ENCODE data around the gene OR2S2.
"Not testable (repeated sequence)": the region's sequence is repeated elsewhere in the genome, so short reads cannot be mapped to it uniquely, and the experiment has no call there.

OR2S2 gene

GRCh38 chr9:35958104-35958837 is at the start of gene OR2S2:
Gene OR2S2 (minus strand): TSS chr9:35958154. CDS start chr9:35958098, 56 bp downstream.
- no peak for DNase-seq

DNA sequence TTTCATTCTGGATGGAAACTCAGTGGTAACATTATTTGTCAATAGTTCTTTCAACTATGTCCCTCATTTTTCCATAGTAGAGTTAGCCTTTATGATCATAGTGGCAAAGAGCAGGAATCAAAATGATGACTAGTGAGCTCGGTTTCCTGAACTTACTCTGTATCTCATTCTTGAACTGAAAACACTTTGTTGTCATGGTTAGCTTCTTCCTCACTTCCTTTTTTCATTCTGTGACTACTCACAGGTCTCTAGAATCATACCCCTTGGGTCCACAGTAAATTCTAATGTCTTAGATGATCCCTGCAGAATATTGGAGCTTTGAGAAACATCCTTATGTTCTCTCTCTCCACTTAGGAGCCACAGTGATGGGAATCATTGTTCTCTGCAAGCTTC is 49.4 kb upstream of the OR2S2 start:
- DNase-seq = no peak

DNA sequence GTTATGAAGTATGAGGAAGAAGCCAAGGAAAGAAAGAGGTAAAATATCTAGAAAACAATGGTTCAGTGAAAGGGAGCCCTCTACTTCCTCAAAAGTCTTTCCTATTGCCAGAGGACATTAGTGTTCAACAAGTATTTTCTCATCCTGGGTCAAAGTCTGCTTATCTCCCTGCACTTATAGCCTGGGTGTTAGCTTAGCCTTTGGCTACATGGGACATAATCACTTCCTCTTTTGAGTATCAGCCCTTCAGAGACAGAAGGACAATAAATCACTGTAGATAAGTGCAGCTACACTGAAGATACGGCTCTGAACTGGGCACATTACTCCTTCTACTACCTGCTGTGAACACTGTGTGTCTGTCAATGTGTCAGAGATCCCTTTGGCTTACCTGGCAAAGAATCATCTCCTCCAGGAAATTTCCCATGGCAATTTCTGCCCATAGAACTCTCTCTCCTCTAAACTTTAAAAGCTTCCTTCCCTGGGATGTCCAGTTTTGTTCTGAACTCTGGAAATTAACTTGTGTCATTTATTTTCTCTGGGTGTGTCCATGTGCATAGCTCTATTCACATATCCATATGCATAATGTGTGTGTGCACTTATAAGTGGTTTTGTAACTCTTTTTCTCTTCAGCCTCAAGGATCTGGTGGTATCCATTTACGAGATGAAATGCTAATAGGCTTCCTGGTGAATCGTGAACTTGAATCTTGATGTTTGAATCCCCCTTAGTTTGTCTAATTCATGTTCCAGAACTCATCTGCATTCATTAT is 48.8 kb upstream of the OR2S2 start:
- no peak for DNase-seq

DNA sequence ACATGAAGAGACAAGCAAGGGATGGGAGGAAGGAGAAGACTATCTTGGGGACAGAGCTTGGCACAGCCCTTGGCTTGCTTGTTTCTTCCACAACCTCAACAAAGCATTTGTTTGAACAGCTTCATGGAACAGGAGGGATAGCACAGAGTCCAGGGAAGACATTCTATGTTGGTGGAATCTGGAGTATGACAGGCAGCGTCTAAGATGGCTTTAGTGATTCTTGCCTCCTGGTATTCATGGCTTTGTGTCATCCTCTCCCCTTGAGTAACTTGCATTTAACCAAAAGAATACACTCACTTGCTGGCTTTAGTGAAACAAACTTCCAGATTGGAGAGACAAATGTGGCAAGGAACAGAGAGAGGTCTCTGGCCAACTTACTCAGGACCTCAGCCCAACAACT is 47.9 kb upstream of the OR2S2 start:
- no peak for DNase-seq

GRCh38 chr9:35998333-35998732 is 40.4 kb upstream of the OR2S2 start:
- DNase-seq = no peak

DNA sequence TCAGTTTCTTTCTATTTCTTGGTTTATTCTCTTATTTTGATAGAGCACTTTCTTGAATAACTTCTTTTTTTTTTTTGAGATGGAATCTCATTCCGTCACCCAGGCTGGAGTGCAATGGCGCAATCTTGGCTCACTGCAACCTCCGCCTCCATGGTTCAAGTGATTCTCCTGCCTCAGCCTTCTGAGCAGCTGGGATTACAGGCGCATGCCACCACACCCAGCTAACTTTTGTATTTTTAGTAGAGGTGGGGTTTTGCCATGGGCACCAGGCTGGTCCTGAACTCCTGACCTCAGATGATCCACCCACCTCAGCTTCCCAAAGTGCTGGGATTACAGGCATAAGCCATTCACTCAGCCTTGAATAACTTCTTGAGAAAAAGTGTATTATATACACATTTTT is 39.1 kb upstream of the OR2S2 start:
- not testable (repeated sequence) for DNase-seq

GRCh38 chr9:35996358-35996970 is 38.5 kb upstream of the OR2S2 start:
- no peak for DNase-seq

- no peak for DNase-seq
These were observed 37.0 kb upstream of the OR2S2 start for GRCh38 chr9:35994959-35995358.

GRCh38 chr9:35993976-35994720 is 36.2 kb upstream of the OR2S2 start:
- DNase-seq = no peak

DNA sequence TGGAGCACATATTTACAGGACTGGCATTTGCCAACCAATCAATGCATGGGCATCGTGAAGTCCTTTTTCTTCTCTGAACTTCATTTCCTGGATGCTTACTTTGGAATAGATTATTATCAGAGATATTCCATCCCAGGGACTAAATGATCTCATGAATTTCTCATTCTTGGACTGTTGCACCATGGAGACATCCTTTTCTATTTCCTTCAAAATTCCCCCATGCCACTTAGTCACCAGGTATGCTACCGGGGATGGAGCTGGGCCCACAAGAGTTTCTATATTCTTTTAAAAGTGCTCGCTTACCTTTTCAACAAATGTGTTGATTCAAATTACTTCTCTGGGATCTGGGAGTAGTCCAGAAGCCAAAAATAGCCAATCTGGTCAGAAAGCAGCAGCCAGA is 35.2 kb upstream of the OR2S2 start:
- not testable (repeated sequence) for DNase-seq

- no peak for DNase-seq
These were observed 32.2 kb upstream of the OR2S2 start for GRCh38 chr9:35990155-35990554.

DNA sequence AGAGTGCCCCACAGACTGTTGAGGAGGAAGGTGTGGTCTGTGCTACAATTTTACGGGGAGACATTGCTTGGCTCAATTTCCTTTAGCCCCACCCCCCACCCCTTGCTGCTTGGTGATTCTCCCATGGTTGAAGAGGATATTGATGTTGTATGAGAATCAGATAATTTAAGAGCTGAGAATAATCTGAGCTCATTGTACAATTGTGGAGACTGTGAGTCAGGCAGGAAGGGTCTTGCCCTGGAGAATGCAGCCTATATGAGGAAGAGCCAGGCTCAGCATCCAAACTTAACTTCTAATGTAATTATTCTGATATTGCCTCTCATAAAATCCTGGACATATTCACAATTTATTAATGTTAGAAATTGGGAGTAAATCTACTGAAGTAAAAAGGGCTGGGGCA is 26.1 kb upstream of the OR2S2 start:
- DNase-seq = no peak

GRCh38 chr9:35981699-35982098 is 23.7 kb upstream of the OR2S2 start:
- no peak for DNase-seq

DNA sequence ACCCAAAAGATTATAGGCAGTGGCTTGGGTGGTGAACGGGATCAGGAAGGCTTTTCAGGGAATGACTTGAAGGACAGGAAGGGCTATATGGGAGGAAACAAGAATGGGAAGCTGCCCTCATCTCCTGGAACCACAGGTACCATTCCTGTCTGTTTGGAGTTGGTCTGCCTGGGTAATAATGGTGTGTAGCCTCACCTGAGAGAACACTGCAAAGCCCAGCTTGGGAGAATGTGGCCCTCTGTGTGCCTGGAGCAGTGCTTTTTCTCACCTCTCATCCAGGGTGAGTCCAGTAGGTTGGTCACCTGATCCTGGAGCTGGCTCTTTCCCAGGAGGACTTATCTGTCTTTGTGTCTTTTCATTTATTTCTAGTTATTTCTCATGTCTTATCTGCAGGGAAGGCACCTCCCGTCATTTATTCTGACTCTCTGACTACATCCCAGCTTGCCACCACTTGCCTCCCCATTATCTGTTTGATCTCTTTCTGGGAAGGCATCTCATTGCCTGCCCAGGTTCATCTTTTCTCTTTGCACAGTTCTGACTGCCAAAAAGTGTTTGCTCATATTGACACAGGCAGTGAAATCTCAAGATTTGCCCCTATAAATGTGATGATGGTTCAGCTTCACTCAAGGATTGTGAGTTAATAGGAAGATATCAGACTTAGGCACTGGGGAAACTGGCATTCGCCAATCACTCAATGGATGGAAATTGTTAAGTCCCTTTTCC is 22.5 kb upstream of the OR2S2 start:
- no peak for DNase-seq

- no peak for DNase-seq
These were observed 20.8 kb upstream of the OR2S2 start for GRCh38 chr9:35978792-35979191.

DNA sequence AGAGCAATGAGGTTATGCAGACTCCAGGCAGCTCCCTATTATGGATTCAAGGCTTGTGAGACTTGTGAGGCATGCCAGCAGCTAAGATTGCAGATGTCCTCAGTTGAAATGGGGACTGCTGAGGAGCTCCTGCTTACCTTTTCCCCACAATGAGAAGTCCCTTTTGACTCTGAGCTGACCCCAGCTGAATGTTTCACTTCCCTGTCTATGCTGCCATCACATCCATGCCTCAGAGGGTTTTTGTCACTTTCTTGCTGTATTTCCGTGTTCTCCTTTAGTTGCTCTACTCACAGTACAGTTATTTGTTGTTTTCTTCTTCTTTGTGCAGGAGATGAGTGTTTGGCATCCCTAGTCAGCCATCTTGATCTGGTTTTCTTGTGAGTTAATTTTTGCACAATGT is 18.8 kb upstream of the OR2S2 start:
- no peak for DNase-seq

- DNase-seq = no peak
These were observed 16.8 kb upstream of the OR2S2 start for GRCh38 chr9:35974800-35975199.

GRCh38 chr9:35972093-35972492 is 14.1 kb upstream of the OR2S2 start:
- DNase-seq = peak; percentile 26

DNA sequence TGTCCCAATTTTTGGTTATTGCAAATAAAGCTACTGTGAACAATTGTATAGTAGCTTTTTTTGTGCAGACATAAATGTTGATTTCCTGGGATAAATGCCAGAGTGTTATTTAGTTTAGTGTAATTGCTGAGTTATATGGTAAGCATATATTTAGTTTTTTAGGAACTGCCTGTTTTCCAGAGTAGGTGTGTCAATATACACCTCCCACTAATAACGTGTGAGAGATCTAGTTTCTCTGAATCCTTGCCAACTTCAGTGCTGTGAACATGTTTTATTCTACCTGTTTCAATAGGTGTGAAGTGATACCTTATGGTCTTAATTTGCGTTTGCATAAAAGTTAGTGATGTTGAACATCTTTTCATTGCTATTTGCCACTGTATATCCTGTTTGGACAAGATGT is 9.1 kb upstream of the OR2S2 start:
- DNase-seq = no peak

DNA sequence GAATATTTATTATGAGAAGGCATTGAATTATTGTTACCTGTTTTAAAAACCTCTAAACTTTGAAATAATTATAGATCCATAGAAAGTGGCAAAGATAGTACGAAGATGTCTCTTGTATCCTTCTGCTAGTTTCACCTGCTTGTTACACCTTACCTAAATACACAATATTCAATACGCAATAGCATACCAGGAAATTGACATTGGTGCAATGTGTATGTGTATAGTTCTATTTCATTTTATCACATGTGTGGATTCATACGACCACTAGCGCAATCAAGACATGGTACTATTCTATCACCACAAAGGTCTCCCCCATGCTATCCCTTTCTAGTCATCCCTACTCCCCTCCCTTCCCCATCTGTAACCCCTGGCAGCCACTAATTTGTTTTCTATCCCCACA is 8.5 kb upstream of the OR2S2 start:
- DNase-seq = no peak

- no peak for DNase-seq
These were observed 7.1 kb upstream of the OR2S2 start for GRCh38 chr9:35965011-35965410.

GRCh38 chr9:35962126-35962906 is 4.4 kb upstream of the OR2S2 start:
- no peak for DNase-seq

Measured in activated naive CD4-positive, alpha-beta T cell treated with anti-CD3 and anti-CD28 coated beads, Interleukin-2, amount 50 U/mL, for 16 hours (primary cell).